Osteocyte (in vitro differentiated cells): Measurements from ENCODE around the gene THSD4. TPM values are rescaled to one million over a fixed set of nuclear protein-coding genes. Genes with fewer than 3 reads are reported as not detected.

Experiments used
- DNase-seq: peaks from one replicate; pipeline ENCODE4 v3.0.0; 2021; ENCODE audit warnings: mixed read lengths; ENCODE audit not compliant: unreplicated experiment; ENCODE audit errors: extremely low spot score
- H3K27ac Mint-ChIP-seq: one replicate; pipeline ENCODE4 v1.8.0; 2021; ENCODE audit warnings: mild to moderate bottlenecking, mixed read lengths; ENCODE audit not compliant: unreplicated experiment
- H3K27me3 Mint-ChIP-seq: one replicate; pipeline ENCODE4 v1.8.0; 2021; ENCODE audit warnings: mixed read lengths; ENCODE audit not compliant: unreplicated experiment
- H3K36me3 Mint-ChIP-seq: one replicate; pipeline ENCODE4 v1.8.0; 2021; ENCODE audit warnings: mixed read lengths; ENCODE audit not compliant: unreplicated experiment
- H3K4me1 Mint-ChIP-seq: one replicate; pipeline ENCODE4 v1.8.0; 2021; ENCODE audit warnings: mixed read lengths; ENCODE audit not compliant: unreplicated experiment
- H3K4me3 Mint-ChIP-seq: one replicate; pipeline ENCODE4 v1.8.0; 2021; ENCODE audit warnings: mild to moderate bottlenecking, moderate library complexity, mixed read lengths; ENCODE audit not compliant: unreplicated experiment
- H3K9me3 Mint-ChIP-seq: one replicate; pipeline ENCODE4 v1.8.0; 2021; ENCODE audit warnings: mixed read lengths; ENCODE audit not compliant: unreplicated experiment
- CTCF ChIP-seq: fragments of 200-600 bp; sonication (generic); IDR thresholded peaks from 2 replicates; pipeline ENCODE4 v1.5.0; 2021; ENCODE audit warnings: antibody characterized with exemption, mild to moderate bottlenecking, moderate library complexity
- total RNA-seq: library from RNA; stranded (reverse); gene quantifications from 2 replicates; pipeline ENCODE4 v1.2.1, GENCODE V29; 2021

THSD4 gene
- total RNA-seq, 1 donor from 2014 or later: 5.7 TPM

- Mint-ChIP-seq H3K27me3 (no peaks in the 10 kb centered on the region), H3K4me1 (peaks cover 33% of the 10 kb centered on the region), H3K9me3 (no peaks in the 10 kb centered on the region), H3K4me3 (no peak overlapping the region), H3K36me3 (no peaks in the 10 kb centered on the region), H3K27ac (no peak overlapping the region)
- TF ChIP-seq CTCF: no peak
- DNase-seq: no peak
These were observed 576.5 kb downstream of the THSD4 start for GRCh38 chr15:71691458-71692417.

- Mint-ChIP-seq H3K4me1 (peaks cover 4% of the 10 kb centered on the region), H3K36me3 (no peaks in the 10 kb centered on the region), H3K9me3 (no peaks in the 10 kb centered on the region), H3K27ac (no peak overlapping the region), H3K27me3 (no peaks in the 10 kb centered on the region), H3K4me3 (no peak overlapping the region)
- no peak for DNase-seq
- no peak for TF ChIP-seq CTCF
These were observed 582.0 kb downstream of the THSD4 start for GRCh38 chr15:71697236-71697635.

GRCh38 chr15:71698030-71698429 lies 582.8 kb downstream of the THSD4 start:
- no peaks in the 10 kb centered on the region for H3K4me1 Mint-ChIP-seq
- no peaks in the 10 kb centered on the region for H3K9me3 Mint-ChIP-seq
- H3K36me3 Mint-ChIP-seq: no peaks in the 10 kb centered on the region
- no peak for DNase-seq
- H3K4me3 Mint-ChIP-seq: no peak overlapping the region
- no peak for TF ChIP-seq CTCF
- no peaks in the 10 kb centered on the region for H3K27me3 Mint-ChIP-seq
- H3K27ac Mint-ChIP-seq: no peak overlapping the region

GRCh38 chr15:71698742-71699141 lies 583.5 kb downstream of the THSD4 start:
- no peaks in the 10 kb centered on the region for H3K4me1 Mint-ChIP-seq
- DNase-seq: no peak
- no peak overlapping the region for H3K4me3 Mint-ChIP-seq
- H3K36me3 Mint-ChIP-seq: no peaks in the 10 kb centered on the region
- no peaks in the 10 kb centered on the region for H3K9me3 Mint-ChIP-seq
- H3K27me3 Mint-ChIP-seq: no peaks in the 10 kb centered on the region
- no peak for TF ChIP-seq CTCF
- no peak overlapping the region for H3K27ac Mint-ChIP-seq

GRCh38 chr15:71699977-71700376 lies 584.7 kb downstream of the THSD4 start:
- H3K4me3 Mint-ChIP-seq: no peak overlapping the region
- no peak for TF ChIP-seq CTCF
- no peak overlapping the region for H3K27ac Mint-ChIP-seq
- no peaks in the 10 kb centered on the region for H3K36me3 Mint-ChIP-seq
- no peak for DNase-seq
- peaks cover 4% of the 10 kb centered on the region for H3K4me1 Mint-ChIP-seq
- H3K9me3 Mint-ChIP-seq: no peaks in the 10 kb centered on the region
- H3K27me3 Mint-ChIP-seq: no peaks in the 10 kb centered on the region
